SK-MEL-5 (cell line): ENCODE results near the gene ISOC2. TPM values are rescaled to one million over a fixed set of nuclear protein-coding genes. Genes with fewer than 3 reads are reported as not detected.
"Not testable (repeated sequence)": the region's sequence is repeated elsewhere in the genome, so short reads cannot be mapped to it uniquely, and the experiment has no call there.

ENCODE experiments used
- DNase-seq: peaks from one replicate; pipeline ENCODE4 v3.0.0-alpha.2; 2016; ENCODE audit warnings: low read depth, low spot score
- in situ Hi-C: cut with HindIII; loops from 2 replicates; pipeline ENCODE4 v1.10.0; 2016; ENCODE audit warnings: low sequenced_read_pairs, high pct_unique_total_duplicates, low pct_unique_long_range_greater_than_20kb
- total RNA-seq: library from RNA; depleted of rRNA; stranded (reverse); fragments of >200 nt; shearing (Covaris generic); gene quantifications from 2 replicates; pipeline ENCODE4 v1.2.3, GENCODE V29; 2014

Gene ISOC2
- total RNA-seq, 1 experiment from 2014 or later = 79.2 TPM

GRCh38 chr19:55435020-55435419 lies 26.4 kb downstream of the ISOC2 start:
- in situ Hi-C loops = no loop called here
- no peak for DNase-seq

- in situ Hi-C loops = no loop called here
- DNase-seq = no peak
These were observed 27.0 kb downstream of the ISOC2 start for GRCh38 chr19:55434356-55434919.

DNA sequence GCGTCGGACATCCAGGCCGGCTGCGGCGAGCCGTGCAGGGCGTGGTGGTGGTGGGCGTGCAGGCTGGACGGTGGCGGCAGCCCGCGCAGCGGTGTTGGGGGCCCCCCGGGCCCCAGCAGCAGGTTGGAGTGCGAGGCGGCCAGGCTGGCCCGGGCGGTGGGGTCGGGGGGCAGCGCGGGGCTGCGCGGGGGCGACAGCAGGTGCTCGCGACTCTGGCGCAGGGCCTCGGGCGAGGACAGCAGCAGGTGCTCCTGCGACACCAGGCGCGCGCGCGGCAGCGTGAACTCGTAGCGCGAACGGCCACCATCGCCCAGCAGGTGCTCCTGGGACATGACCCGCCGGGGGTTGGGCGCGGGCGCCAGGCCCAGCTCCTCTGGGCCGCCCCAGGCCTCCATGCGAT lies 28.1 kb downstream of the ISOC2 start:
- in situ Hi-C loops = no loop called here
- DNase-seq = no peak

- in situ Hi-C loops = no loop called here
- DNase-seq = no peak
These were observed 29.0 kb downstream of the ISOC2 start for GRCh38 chr19:55432241-55432959.

DNA sequence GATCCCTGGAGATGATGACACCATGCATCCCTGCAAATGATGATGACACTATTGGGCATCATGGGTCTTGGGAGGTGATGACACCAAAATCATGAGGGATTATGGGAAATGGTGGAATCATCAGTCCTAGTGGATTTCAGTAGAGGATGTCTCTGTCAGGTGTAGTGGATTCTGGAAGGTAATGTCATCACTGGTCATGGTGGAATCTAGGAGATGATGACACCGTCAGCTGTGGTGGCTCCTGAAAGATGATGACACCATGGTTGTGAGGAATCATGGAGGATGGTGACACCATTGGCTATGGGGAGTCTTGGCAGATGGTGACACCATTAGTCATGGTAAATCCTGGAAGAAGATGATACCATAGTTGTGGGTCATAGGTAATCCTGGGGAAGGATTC lies 30.3 kb downstream of the ISOC2 start:
- in situ Hi-C loops = no loop called here

DNA sequence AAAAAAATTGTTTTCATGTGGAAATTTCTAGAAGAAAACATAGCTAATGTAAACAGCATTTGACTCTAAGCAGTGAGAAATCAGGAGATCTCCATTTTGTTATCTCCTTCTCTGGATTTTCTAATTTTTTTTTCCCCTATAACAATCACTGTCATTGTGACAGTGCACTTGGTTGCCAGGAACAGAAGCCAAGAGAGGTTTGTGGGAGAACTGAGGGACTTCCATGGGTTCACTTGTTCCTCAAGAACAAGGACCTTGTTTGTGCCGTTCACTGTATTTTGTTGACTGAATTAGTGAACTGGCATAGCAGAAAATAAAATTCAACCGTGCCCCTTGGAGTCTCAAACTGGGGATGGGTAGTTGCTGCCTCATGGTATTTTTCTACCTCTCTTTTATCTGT lies 35.4 kb downstream of the ISOC2 start:
- in situ Hi-C loops = no loop called here

More for the DNA sequence above, 30.3 kb downstream of the ISOC2 start:
- DNase-seq = no peak

GRCh38 chr19:55424518-55424917 lies 36.9 kb downstream of the ISOC2 start:
- DNase-seq = no peak
- in situ Hi-C loops = no loop called here

More for the DNA sequence above, 35.4 kb downstream of the ISOC2 start:
- peak; percentile 92 for DNase-seq

- in situ Hi-C loops = no loop called here
These were observed 38.0 kb downstream of the ISOC2 start for GRCh38 chr19:55423225-55424005.

GRCh38 chr19:55421281-55421680 lies 40.2 kb downstream of the ISOC2 start:
- in situ Hi-C loops, DNase-seq: not testable (repeated sequence)

More at GRCh38 chr19:55423225-55424005, 38.0 kb downstream of the ISOC2 start:
- no peak for DNase-seq

- in situ Hi-C loops = no loop called here
These were observed 41.7 kb downstream of the ISOC2 start for GRCh38 chr19:55419624-55420236.

GRCh38 chr19:55419103-55419502 lies 42.3 kb downstream of the ISOC2 start:
- in situ Hi-C loops = no loop called here
- no peak for DNase-seq

More at GRCh38 chr19:55419624-55420236, 41.7 kb downstream of the ISOC2 start:
- no peak for DNase-seq

- in situ Hi-C loops = no loop called here
- DNase-seq = peak; percentile 88
These were observed 43.3 kb downstream of the ISOC2 start for GRCh38 chr19:55418185-55418584.

- DNase-seq = no peak
- in situ Hi-C loops = no loop called here
These were observed 51.3 kb downstream of the ISOC2 start for GRCh38 chr19:55410168-55410567.

DNA sequence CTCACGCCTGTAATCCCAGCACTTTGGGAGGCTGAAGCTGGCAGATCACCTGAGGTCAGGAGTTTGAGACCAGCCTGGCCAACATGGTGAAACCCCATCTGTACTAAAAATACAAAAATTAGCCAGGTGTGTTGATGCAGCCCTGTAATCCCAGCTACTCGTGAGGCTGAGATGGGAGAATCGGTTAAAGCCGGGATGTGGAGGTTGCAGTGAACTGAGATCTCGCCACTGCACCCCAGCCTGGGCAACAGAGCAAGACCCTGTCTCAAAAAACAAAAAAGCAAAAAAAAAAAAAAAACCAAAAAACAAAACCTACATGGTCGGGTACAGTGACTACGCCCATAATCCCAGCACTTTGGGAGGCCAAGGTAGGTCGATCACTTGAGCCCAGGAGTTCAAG lies 52.3 kb downstream of the ISOC2 start:
- DNase-seq, in situ Hi-C loops: not testable (repeated sequence)

DNA sequence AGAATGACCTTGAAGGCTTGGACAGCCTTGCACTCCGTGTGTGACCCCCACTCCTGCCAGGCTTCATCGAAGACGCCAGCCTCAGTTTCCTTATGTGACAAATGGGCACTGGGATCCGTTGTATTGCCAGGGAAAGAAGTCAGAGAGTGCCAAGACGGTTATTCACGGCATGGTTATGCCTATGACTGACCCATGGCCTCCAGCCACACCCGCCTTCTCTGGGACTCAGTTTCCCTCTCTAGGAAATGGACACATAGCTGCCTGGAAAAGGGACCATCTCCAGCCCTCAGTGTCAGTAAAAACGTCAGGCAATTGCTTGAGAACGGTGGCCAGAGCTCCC lies 52.9 kb downstream of the ISOC2 start:
- DNase-seq = no peak
- in situ Hi-C loops = no loop called here

GRCh38 chr19:55407800-55408532 lies 53.5 kb downstream of the ISOC2 start:
- peak; percentile 99 for DNase-seq
- in situ Hi-C loops = no loop called here

DNA sequence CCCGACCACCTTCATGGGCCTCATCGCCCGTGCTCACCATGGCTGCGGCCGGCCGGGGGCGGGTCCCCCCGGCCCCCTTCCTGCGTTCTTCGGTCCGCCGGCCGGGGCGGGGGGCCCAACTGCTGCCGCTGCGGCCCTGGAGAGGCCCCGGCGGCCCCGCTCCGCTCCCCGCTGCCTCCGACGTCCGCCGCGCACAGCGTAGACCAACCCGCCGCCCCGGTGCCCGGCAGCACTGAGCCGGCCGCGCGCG lies 54.0 kb downstream of the ISOC2 start, which contains the start of gene UBE2S:
UBE2S (minus strand) TSS at position 239 of the 250 bp plus-strand sequence; CDS start at position 40, 199 bp downstream.
- DNase-seq, in situ Hi-C loops: not testable (repeated sequence)
